ENCODE measurements around the gene ATP9A. TPM values are rescaled to one million over a fixed set of nuclear protein-coding genes. Genes with fewer than 3 reads are reported as not detected.

The ATP9A gene
- total RNA-seq, 3 donors from 2014 or later: 54.0 to 102 (median 59.4) TPM

DNA sequence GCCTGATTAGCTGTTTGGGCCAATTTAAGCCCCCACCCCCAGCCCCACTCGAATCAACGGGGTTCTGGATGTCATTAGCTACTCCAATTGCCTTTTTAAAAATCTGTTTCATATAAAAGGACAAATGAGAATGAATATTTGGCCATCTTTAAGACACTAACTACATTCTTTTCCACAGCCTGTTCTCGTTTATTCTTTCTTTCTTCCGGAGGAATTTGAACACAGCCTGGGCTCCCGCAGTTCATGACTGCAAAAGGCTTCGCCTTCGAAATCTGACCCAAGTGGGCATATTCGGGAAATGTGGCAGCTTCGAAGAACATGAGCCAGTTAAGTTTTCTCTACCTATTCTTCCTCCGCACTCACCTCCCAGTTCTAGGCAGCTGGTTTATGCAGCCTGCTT lies 176.3 kb downstream of the ATP9A start:
- H3K9me3 ChIP-seq: no peaks in the 10 kb centered on the region
- DNase-seq (no peak), ATAC-seq (no peak)
- no peaks in the 10 kb centered on the region for H3K36me3 ChIP-seq (ENCODE audit: low read depth)
- intact Hi-C loops (cut with DNase I, micrococcal nuclease): loop anchor here in 1 of 2 donors (5.0 kb wide), 1 partner anchor 210 kb away; no protein-coding TSS in a partner anchor
- H3K4me1 ChIP-seq (ENCODE audit: low read depth): peaks cover 5% of the 10 kb centered on the region
- no peak for TF ChIP-seq CTCF (IDR thresholded peaks at IDR 0.05)
- no peak overlapping the region for H3K4me3 ChIP-seq

- no peak for DNase-seq
- no peaks in the 10 kb centered on the region for H3K9me3 ChIP-seq
- intact Hi-C loops (cut with DNase I, micrococcal nuclease): no loop called here
- no peak for ATAC-seq
- H3K4me1 ChIP-seq (ENCODE audit: low read depth): no peaks in the 10 kb centered on the region
- no peak overlapping the region for H3K4me3 ChIP-seq
- H3K36me3 ChIP-seq (ENCODE audit: low read depth): no peaks in the 10 kb centered on the region
- TF ChIP-seq CTCF (IDR thresholded peaks at IDR 0.05): no peak
Observed at GRCh38 chr20:51588762-51589161, 179.4 kb downstream of the ATP9A start.

DNA sequence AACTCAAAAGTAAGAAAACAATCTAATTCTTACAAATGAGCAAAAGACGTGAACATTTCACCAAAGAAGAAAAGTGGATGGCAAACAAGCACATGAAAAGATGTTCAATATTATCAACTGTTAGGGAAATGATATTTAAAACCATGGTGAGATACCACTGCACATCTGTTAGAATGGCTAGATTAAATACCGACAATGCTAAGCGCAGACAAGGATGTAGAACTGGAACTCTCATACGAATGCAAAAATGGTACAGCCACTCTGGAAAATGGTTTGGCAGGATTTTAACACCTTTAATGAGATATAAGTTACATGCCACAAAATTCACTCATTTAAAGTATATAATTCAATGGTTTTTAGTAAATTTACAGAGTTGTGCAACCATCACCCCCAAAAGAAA lies 181.0 kb downstream of the ATP9A start:
- DNase-seq (no peak), ATAC-seq (no peak)
- intact Hi-C loops (cut with DNase I, micrococcal nuclease): no loop called here
- no peaks in the 10 kb centered on the region for H3K4me1 ChIP-seq (ENCODE audit: low read depth)
- H3K4me3 ChIP-seq: no peak overlapping the region
- no peaks in the 10 kb centered on the region for H3K9me3 ChIP-seq
- no peak for TF ChIP-seq CTCF (IDR thresholded peaks at IDR 0.05)
- no peaks in the 10 kb centered on the region for H3K36me3 ChIP-seq (ENCODE audit: low read depth)

GRCh38 chr20:51586005-51586440 lies 182.2 kb downstream of the ATP9A start:
- Histone ChIP-seq H3K4me3 (no peak overlapping the region), H3K4me1 (ENCODE audit: low read depth) (no peaks in the 10 kb centered on the region), H3K9me3 (no peaks in the 10 kb centered on the region), H3K36me3 (ENCODE audit: low read depth) (no peaks in the 10 kb centered on the region)
- DNase-seq: no peak
- no peak for ATAC-seq
- intact Hi-C loops (cut with DNase I, micrococcal nuclease): no loop called here
- no peak for TF ChIP-seq CTCF (IDR thresholded peaks at IDR 0.05)

DNA sequence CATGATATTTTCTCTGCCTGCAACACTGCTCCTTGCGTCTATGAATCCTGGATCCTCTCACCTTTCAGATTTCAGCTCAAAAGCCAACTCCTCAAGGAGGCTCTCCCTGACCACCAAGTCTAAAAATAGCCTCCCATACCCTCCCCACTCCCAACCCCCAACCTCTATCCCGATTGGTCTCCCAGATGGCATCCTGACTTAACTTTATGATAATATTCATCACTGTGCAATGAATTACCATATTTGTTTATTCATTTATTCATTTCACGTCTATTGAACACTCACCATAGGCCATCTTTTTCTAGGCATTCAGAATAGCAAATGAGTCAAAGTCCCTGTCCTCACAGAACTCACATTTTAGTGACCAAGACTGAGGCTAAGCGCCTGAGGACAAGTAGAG lies 183.0 kb downstream of the ATP9A start:
- Histone ChIP-seq H3K36me3 (ENCODE audit: low read depth) (no peaks in the 10 kb centered on the region), H3K4me3 (no peak overlapping the region), H3K9me3 (no peaks in the 10 kb centered on the region), H3K4me1 (ENCODE audit: low read depth) (no peaks in the 10 kb centered on the region)
- ATAC-seq (no peak), DNase-seq (no peak)
- no peak for TF ChIP-seq CTCF (IDR thresholded peaks at IDR 0.05)
- intact Hi-C loops (cut with DNase I, micrococcal nuclease): no loop called here

DNA sequence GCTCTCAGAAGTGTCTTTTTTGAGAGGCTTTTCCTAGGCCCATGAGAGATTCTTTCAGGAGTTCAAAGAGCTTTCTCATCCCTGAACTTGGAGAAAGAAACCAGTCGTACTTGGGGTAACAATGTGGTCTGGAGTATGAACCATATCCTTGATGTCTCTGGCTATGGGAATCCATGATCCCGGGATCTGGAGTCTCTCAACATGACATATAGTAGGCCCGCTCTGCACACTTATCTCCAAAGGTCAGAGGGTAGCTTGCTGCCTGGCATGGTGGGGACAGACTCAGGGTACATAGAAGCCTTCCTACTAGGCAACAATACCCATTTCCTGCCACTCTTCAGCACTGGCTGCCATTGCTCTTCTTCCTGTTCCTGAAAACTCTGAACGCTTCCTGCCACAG lies 183.5 kb downstream of the ATP9A start:
- Histone ChIP-seq H3K9me3 (no peaks in the 10 kb centered on the region), H3K4me3 (no peak overlapping the region), H3K36me3 (ENCODE audit: low read depth) (no peaks in the 10 kb centered on the region), H3K4me1 (ENCODE audit: low read depth) (no peaks in the 10 kb centered on the region)
- no peak for ATAC-seq
- DNase-seq: no peak
- intact Hi-C loops (cut with DNase I, micrococcal nuclease): no loop called here
- TF ChIP-seq CTCF (IDR thresholded peaks at IDR 0.05): no peak
